DOHH2 (cell line): Measurements from ENCODE around the gene CDK19.

Experiments
- H3F3A ChIP-seq: fragments of 200-600 bp; sonication (generic), shearing (Covaris generic); 2 replicates; pipeline ENCODE4 v1.6.0; 2016; ENCODE audit warnings: antibody characterized with exemption, mild to moderate bottlenecking; ENCODE audit not compliant: control insufficient read depth, insufficient read depth
- H3K27ac ChIP-seq: fragments of 200-600 bp; sonication (generic); 2 replicates; pipeline ENCODE4 v1.5.1; 2014; ENCODE audit warnings: low read depth, mild to moderate bottlenecking, low read length, moderate library complexity
- H3K27me3 ChIP-seq: fragments of 200-600 bp; sonication (generic); 2 replicates; pipeline ENCODE4 v1.6.1; 2014; ENCODE audit warnings: mild to moderate bottlenecking, low read length, mixed read lengths; ENCODE audit not compliant: control insufficient read depth
- H3K36me3 ChIP-seq: fragments of 200-600 bp; sonication (generic); 2 replicates; pipeline ENCODE4 v1.6.1; 2014; ENCODE audit warnings: mild to moderate bottlenecking, low read length, moderate library complexity, mixed read lengths; ENCODE audit not compliant: control insufficient read depth
- H3K4me1 ChIP-seq: fragments of 200-600 bp; sonication (generic); 2 replicates; pipeline ENCODE4 v1.6.1; 2014; ENCODE audit warnings: mild to moderate bottlenecking, low read length, mixed read lengths; ENCODE audit not compliant: control insufficient read depth
- H3K4me2 ChIP-seq: fragments of 200-600 bp; sonication (generic); 2 replicates; pipeline ENCODE4 v1.6.0; 2014; ENCODE audit warnings: mild to moderate bottlenecking, low read length, moderate library complexity
- H3K4me3 ChIP-seq: fragments of 200-600 bp; sonication (generic); 2 replicates; pipeline ENCODE4 v1.5.1; 2014; ENCODE audit warnings: mild to moderate bottlenecking, low read length, mixed read lengths
- H3K79me2 ChIP-seq: fragments of 200-600 bp; sonication (generic); 2 replicates; pipeline ENCODE4 v1.6.1; 2014; ENCODE audit warnings: mild to moderate bottlenecking, low read length, mixed read lengths; ENCODE audit not compliant: control insufficient read depth
- H3K9me2 ChIP-seq: fragments of 200-600 bp; sonication (generic); replicated peaks from 2 replicates; pipeline ENCODE4 v1.6.1; 2014; ENCODE audit warnings: mild to moderate bottlenecking, low read length, mixed read lengths; ENCODE audit not compliant: control insufficient read depth
- H3K9me3 ChIP-seq: fragments of 200-600 bp; sonication (generic); 2 replicates; pipeline ENCODE4 v1.6.1; 2014; ENCODE audit warnings: antibody characterized with exemption, low read length, mixed read lengths; ENCODE audit not compliant: control insufficient read depth, insufficient read depth
- H4K20me1 ChIP-seq: fragments of 200-600 bp; sonication (generic); 2 replicates; pipeline ENCODE4 v1.6.0; 2014; ENCODE audit warnings: low read depth, mild to moderate bottlenecking, antibody characterized with exemption, low read length, moderate library complexity; ENCODE audit not compliant: control insufficient read depth, insufficient read depth
- EZH2phosphoT487 ChIP-seq: fragments of 200-600 bp; sonication (generic); IDR thresholded peaks from 2 replicates; pipeline ENCODE4 v1.6.1; 2017; ENCODE audit warnings: borderline replicate concordance, mild to moderate bottlenecking, antibody characterized with exemption, low read length, moderate library complexity, mixed read lengths
- TF ChIP-seq, protein P1 (sequence below): fragments of 200-600 bp; sonication (generic); IDR thresholded peaks from one replicate; pipeline ENCODE4 v1.5.1; 2014; ENCODE audit warnings: antibody characterized with exemption, mild to moderate bottlenecking, low read depth, low read length; ENCODE audit not compliant: poor library complexity, severe bottlenecking

CDK19 gene

GRCh38 chr6:110676396-110676795 lies 138.9 kb downstream of the CDK19 start:
- H3K4me3 ChIP-seq, result no peak overlapping the region
- H4K20me1 ChIP-seq, result no peaks in the 10 kb centered on the region
- no peaks in the 10 kb centered on the region for H3K9me2 ChIP-seq
- no peaks in the 10 kb centered on the region for H3K9me3 ChIP-seq
- no peaks in the 10 kb centered on the region for H3K27me3 ChIP-seq
- H3K27ac ChIP-seq, result no peak overlapping the region
- TF ChIP-seq, protein P1, sequence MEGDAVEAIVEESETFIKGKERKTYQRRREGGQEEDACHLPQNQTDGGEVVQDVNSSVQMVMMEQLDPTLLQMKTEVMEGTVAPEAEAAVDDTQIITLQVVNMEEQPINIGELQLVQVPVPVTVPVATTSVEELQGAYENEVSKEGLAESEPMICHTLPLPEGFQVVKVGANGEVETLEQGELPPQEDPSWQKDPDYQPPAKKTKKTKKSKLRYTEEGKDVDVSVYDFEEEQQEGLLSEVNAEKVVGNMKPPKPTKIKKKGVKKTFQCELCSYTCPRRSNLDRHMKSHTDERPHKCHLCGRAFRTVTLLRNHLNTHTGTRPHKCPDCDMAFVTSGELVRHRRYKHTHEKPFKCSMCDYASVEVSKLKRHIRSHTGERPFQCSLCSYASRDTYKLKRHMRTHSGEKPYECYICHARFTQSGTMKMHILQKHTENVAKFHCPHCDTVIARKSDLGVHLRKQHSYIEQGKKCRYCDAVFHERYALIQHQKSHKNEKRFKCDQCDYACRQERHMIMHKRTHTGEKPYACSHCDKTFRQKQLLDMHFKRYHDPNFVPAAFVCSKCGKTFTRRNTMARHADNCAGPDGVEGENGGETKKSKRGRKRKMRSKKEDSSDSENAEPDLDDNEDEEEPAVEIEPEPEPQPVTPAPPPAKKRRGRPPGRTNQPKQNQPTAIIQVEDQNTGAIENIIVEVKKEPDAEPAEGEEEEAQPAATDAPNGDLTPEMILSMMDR, result no peak
- no peak for TF ChIP-seq EZH2phosphoT487
- H3K36me3 ChIP-seq, result no peaks in the 10 kb centered on the region
- H3F3A ChIP-seq, result no peaks in the 10 kb centered on the region
- no peak overlapping the region for H3K4me2 ChIP-seq
- H3K79me2 ChIP-seq, result no peaks in the 10 kb centered on the region
- H3K4me1 ChIP-seq, result no peaks in the 10 kb centered on the region

GRCh38 chr6:110674096-110674495 lies 141.2 kb downstream of the CDK19 start:
- no peaks in the 10 kb centered on the region for H3K79me2 ChIP-seq
- no peak overlapping the region for H3K4me3 ChIP-seq
- no peaks in the 10 kb centered on the region for H3K9me3 ChIP-seq
- H3K27me3 ChIP-seq, result no peaks in the 10 kb centered on the region
- TF ChIP-seq EZH2phosphoT487, result no peak
- TF ChIP-seq, protein P1, result no peak
- no peaks in the 10 kb centered on the region for H3K4me1 ChIP-seq
- H3K9me2 ChIP-seq, result no peaks in the 10 kb centered on the region
- no peaks in the 10 kb centered on the region for H3K36me3 ChIP-seq
- 0 out of 2 replicates have a peak, but pooled peaks cover 2% of the 10 kb centered on the region for H3F3A ChIP-seq
- H3K27ac ChIP-seq, result no peak overlapping the region
- no peaks in the 10 kb centered on the region for H4K20me1 ChIP-seq
- H3K4me2 ChIP-seq, result no peak overlapping the region

DNA sequence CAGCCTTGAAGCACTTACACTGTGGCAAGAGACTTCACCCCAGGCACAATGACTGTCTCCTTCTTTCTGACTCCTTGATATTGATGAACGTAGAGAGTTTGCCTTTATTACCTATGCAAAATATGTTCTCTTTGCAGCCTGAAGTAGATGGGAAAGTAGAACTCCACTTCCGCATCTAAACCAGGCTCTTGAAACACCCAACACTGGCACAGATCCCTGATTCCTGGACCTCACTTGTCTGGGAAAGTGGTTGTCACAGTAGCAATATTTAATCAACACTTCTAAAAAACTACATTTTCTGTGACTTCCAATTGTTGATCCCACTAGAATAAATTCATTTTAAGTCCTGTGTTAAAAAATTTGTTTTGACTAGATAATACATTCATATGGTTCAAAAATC lies 143.1 kb downstream of the CDK19 start:
- no peaks in the 10 kb centered on the region for H3K27me3 ChIP-seq
- H3K4me3 ChIP-seq, result no peak overlapping the region
- no peaks in the 10 kb centered on the region for H3K79me2 ChIP-seq
- no peaks in the 10 kb centered on the region for H3K4me1 ChIP-seq
- H3F3A ChIP-seq, result 0 out of 2 replicates have a peak, but pooled peaks cover 2% of the 10 kb centered on the region
- no peak overlapping the region for H3K4me2 ChIP-seq
- H3K27ac ChIP-seq, result no peak overlapping the region
- H3K9me3 ChIP-seq, result no peaks in the 10 kb centered on the region
- no peaks in the 10 kb centered on the region for H3K9me2 ChIP-seq
- no peak for TF ChIP-seq EZH2phosphoT487
- TF ChIP-seq, protein P1, result no peak
- H4K20me1 ChIP-seq, result no peaks in the 10 kb centered on the region
- H3K36me3 ChIP-seq, result no peaks in the 10 kb centered on the region

- 0 out of 2 replicates have a peak, but pooled peaks cover 2% of the 10 kb centered on the region for H3F3A ChIP-seq
- H3K4me1 ChIP-seq, result no peaks in the 10 kb centered on the region
- H3K27ac ChIP-seq, result no peak overlapping the region
- H3K9me3 ChIP-seq, result no peaks in the 10 kb centered on the region
- no peaks in the 10 kb centered on the region for H3K36me3 ChIP-seq
- H3K4me3 ChIP-seq, result no peak overlapping the region
- no peaks in the 10 kb centered on the region for H3K79me2 ChIP-seq
- no peaks in the 10 kb centered on the region for H3K9me2 ChIP-seq
- H3K4me2 ChIP-seq, result no peak overlapping the region
- no peaks in the 10 kb centered on the region for H3K27me3 ChIP-seq
- TF ChIP-seq, protein P1, result no peak
- no peak for TF ChIP-seq EZH2phosphoT487
- no peaks in the 10 kb centered on the region for H4K20me1 ChIP-seq
Observed at GRCh38 chr6:110671447-110671846, 143.8 kb downstream of the CDK19 start.
